KMS-11 (cell line): ENCODE results near the gene TMEM176A.

Experiments
- H2AFZ ChIP-seq: fragments of 200-600 bp; sonication (generic); 2 replicates; pipeline ENCODE4 v1.6.1; 2016; ENCODE audit warnings: antibody characterized with exemption, mixed run types, low read depth
- H3K27ac ChIP-seq: fragments of 200-600 bp; sonication (generic); 2 replicates; pipeline ENCODE4 v1.6.1; 2016; ENCODE audit warnings: mild to moderate bottlenecking, mixed run types
- H3K27me3 ChIP-seq: fragments of 200-600 bp; sonication (generic); 2 replicates; pipeline ENCODE4 v1.6.1; 2017; ENCODE audit warnings: mild to moderate bottlenecking, low read depth, mixed run types, moderate library complexity; ENCODE audit not compliant: insufficient read depth
- H3K36me3 ChIP-seq: fragments of 200-600 bp; sonication (generic); 2 replicates; pipeline ENCODE4 v1.6.1; 2017; ENCODE audit warnings: mild to moderate bottlenecking, mixed run types; ENCODE audit not compliant: insufficient read depth
- H3K4me1 ChIP-seq: fragments of 200-600 bp; sonication (generic); 2 replicates; pipeline ENCODE4 v1.6.1; 2016; ENCODE audit warnings: mild to moderate bottlenecking, low read depth, mixed run types; ENCODE audit not compliant: poor library complexity, severe bottlenecking
- H3K4me2 ChIP-seq: fragments of 200-600 bp; sonication (generic); 2 replicates; pipeline ENCODE4 v1.7.0; 2016; ENCODE audit warnings: mild to moderate bottlenecking, mixed run types
- H3K4me3 ChIP-seq: fragments of 200-600 bp; sonication (generic); IDR thresholded peaks from 2 replicates; pipeline ENCODE4 v1.6.1; 2017; ENCODE audit warnings: low read depth, low read length, mixed read lengths; ENCODE audit not compliant: insufficient read depth
- H3K79me2 ChIP-seq: fragments of 200-600 bp; sonication (generic); 2 replicates; pipeline ENCODE4 v1.6.1; 2016; ENCODE audit warnings: low read depth, mixed run types; ENCODE audit not compliant: insufficient read depth
- H3K9ac ChIP-seq: fragments of 200-600 bp; sonication (generic); 2 replicates; pipeline ENCODE4 v1.6.1; 2016; ENCODE audit warnings: mild to moderate bottlenecking, mixed run types
- H4K20me1 ChIP-seq: fragments of 200-600 bp; sonication (generic); 2 replicates; pipeline ENCODE4 v1.6.1; 2016; ENCODE audit warnings: mild to moderate bottlenecking, mixed run types; ENCODE audit not compliant: insufficient read depth
- CTCF ChIP-seq: fragments of 200-600 bp; sonication (generic); conservative IDR thresholded peaks from 2 replicates; pipeline ENCODE4 v1.6.1; 2017; ENCODE audit warnings: low read depth, mild to moderate bottlenecking, antibody characterized with exemption, low read length, moderate library complexity, mixed read lengths

Gene TMEM176A

DNA sequence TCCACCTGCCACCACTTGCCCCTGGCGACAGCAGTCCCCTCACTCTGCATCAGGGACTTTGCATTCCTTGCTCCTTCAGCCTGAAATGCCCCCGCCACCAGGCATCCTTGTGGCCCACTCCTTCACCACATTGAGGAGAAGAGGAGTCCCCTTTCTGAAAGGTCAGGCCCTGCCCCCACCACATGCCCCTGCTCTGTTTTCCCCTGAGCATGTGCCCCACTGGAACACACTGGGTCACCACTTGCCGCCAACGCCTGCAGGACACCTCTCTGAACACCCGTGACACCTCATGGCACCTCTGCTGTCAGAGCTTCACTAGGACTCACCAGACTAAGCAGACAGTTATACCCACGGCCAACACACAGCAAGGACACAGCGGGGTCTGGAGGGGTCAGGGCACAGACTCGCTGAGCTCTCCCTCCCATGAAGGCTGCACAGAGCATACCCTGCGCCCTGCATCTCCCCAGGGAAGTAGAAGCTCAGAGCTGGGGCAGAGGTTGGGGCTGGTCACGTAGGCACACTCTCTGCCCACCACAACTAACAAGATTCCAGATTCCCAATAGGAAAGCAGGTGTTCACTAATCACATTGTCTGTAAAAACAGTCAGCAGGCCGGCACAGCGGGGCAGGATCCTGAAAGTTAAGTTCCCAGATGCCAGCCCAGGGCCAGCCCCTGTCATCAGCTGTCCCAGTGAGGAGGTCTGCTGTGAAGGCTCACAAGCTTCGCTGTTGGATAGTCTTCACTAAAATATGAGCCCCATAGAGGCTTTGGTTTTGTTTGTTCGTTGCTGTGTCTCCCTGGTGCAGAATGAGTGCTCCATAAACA is 45.9 kb downstream of the TMEM176A start:
- Histone ChIP-seq H3K4me2 (no peak overlapping the region), H3K9ac (no peak overlapping the region)

GRCh38 chr7:150847536-150847935 is 47.0 kb downstream of the TMEM176A start:
- no peaks in the 10 kb centered on the region for H3K4me1 ChIP-seq
- H3K4me2 ChIP-seq, result no peak overlapping the region
- no peaks in the 10 kb centered on the region for H4K20me1 ChIP-seq
- H2AFZ ChIP-seq, result no peak overlapping the region
- H3K27me3 ChIP-seq, result no peaks in the 10 kb centered on the region
- TF ChIP-seq CTCF, result no peak
- H3K27ac ChIP-seq, result no peak overlapping the region
- H3K36me3 ChIP-seq, result no peaks in the 10 kb centered on the region
- H3K4me3 ChIP-seq, result no peak overlapping the region
- H3K9ac ChIP-seq, result no peak overlapping the region
- H3K79me2 ChIP-seq, result no peaks in the 10 kb centered on the region

More for the DNA sequence above, 45.9 kb downstream of the TMEM176A start:
- H3K27me3 ChIP-seq, result no peaks in the 10 kb centered on the region
- H3K79me2 ChIP-seq, result no peaks in the 10 kb centered on the region
- no peaks in the 10 kb centered on the region for H4K20me1 ChIP-seq
- H3K4me1 ChIP-seq, result no peaks in the 10 kb centered on the region
- no peak overlapping the region for H2AFZ ChIP-seq
- H3K36me3 ChIP-seq, result no peaks in the 10 kb centered on the region
- no peak overlapping the region for H3K4me3 ChIP-seq
- TF ChIP-seq CTCF, result no peak
- no peak overlapping the region for H3K27ac ChIP-seq

GRCh38 chr7:150848111-150848510 is 47.5 kb downstream of the TMEM176A start:
- Histone ChIP-seq H3K4me2 (no peak overlapping the region), H3K79me2 (no peaks in the 10 kb centered on the region), H3K27me3 (no peaks in the 10 kb centered on the region), H3K27ac (no peak overlapping the region), H3K4me3 (no peak overlapping the region), H3K36me3 (no peaks in the 10 kb centered on the region), H4K20me1 (no peaks in the 10 kb centered on the region), H3K4me1 (no peaks in the 10 kb centered on the region), H2AFZ (no peak overlapping the region), H3K9ac (no peak overlapping the region)
- TF ChIP-seq CTCF, result no peak

DNA sequence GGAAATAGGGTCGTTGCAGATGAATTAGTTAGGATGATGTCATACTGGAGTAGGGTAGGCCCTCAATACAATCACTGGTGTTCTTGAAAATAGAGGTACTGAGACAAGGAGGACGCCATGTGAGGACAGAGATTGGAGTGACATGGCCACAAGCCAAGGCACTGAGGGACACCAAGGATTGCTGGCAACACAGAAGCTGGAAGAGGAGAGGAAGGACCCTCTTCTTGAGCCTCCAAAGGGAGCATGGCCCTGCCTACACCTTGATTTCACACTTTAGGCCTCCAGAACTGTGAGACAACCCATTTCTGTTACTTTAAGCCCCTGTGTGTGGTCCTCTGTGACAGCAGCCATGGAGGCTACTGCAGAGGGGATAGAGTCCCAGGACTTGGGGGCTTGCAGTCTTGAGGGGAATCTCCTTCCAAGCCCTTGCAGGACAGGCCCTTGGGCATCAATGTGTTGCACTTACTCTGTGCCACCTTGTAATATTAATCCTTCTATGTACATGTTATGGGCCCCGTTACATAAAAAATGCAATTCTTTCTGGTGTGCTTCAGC is 48.1 kb downstream of the TMEM176A start:
- H3K27me3 ChIP-seq, result no peaks in the 10 kb centered on the region
- no peaks in the 10 kb centered on the region for H3K4me1 ChIP-seq
- no peaks in the 10 kb centered on the region for H3K36me3 ChIP-seq
- H3K27ac ChIP-seq, result no peak overlapping the region
- TF ChIP-seq CTCF, result no peak
- no peak overlapping the region for H3K4me2 ChIP-seq
- no peak overlapping the region for H3K4me3 ChIP-seq
- no peak overlapping the region for H2AFZ ChIP-seq
- no peaks in the 10 kb centered on the region for H3K79me2 ChIP-seq
- H4K20me1 ChIP-seq, result no peaks in the 10 kb centered on the region
- no peak overlapping the region for H3K9ac ChIP-seq
